ENCODE measurements around the gene ACADS. TPM values are rescaled to one million over a fixed set of nuclear protein-coding genes. Genes with fewer than 3 reads are reported as not detected.

Gene ACADS
- total RNA-seq, 4 donors from 2014 or later = 30.5 to 55.1 (median 40.3) TPM

DNA sequence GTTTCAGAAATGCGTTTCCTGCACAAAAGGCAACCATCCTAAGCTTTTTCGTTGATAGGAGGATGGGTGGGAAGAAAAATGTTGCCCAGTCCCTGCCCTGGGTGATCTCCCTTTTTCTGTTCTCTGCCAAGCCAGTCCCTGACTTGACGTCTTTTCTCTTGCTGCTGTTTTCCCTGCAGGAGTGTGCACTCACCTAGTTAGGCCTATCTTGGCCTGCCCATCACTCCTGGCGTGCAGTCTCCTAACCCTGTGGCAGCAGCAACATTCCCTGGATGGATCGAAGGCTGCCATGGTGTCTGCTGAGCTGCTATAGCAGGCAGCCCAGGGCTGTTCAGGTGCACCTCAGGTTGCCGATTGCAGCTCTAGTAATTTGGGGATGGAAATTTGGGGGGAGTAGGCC is 14.2 kb upstream of the ACADS start:
- peaks cover 0 to 42% (median 11%) of the 10 kb centered on the region in 3 donors for H3K4me1 ChIP-seq
- no peaks in the 10 kb centered on the region for H3K27me3 ChIP-seq
- peaks cover 0 to 32% of the 10 kb centered on the region in 2 donors for H3K36me3 ChIP-seq
- TF ChIP-seq EP300 (IDR thresholded peaks at IDR 0.05) (no peak), POLR2AphosphoS5 (IDR thresholded peaks at IDR 0.05) (no peak), POLR2A (IDR thresholded peaks at IDR 0.05) (no peak)
- TF ChIP-seq, protein P1, sequence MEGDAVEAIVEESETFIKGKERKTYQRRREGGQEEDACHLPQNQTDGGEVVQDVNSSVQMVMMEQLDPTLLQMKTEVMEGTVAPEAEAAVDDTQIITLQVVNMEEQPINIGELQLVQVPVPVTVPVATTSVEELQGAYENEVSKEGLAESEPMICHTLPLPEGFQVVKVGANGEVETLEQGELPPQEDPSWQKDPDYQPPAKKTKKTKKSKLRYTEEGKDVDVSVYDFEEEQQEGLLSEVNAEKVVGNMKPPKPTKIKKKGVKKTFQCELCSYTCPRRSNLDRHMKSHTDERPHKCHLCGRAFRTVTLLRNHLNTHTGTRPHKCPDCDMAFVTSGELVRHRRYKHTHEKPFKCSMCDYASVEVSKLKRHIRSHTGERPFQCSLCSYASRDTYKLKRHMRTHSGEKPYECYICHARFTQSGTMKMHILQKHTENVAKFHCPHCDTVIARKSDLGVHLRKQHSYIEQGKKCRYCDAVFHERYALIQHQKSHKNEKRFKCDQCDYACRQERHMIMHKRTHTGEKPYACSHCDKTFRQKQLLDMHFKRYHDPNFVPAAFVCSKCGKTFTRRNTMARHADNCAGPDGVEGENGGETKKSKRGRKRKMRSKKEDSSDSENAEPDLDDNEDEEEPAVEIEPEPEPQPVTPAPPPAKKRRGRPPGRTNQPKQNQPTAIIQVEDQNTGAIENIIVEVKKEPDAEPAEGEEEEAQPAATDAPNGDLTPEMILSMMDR (IDR thresholded peaks at IDR 0.05) = no peak
- no peaks in the 10 kb centered on the region for H3K9me3 ChIP-seq
- no peak for ATAC-seq
- H3K4me3 ChIP-seq = peak overlapping the region; percentile 91 to 93
- 20 to 41% methylated on average over 3 to 5 of the region's 6 CpGs for WGBS, 2 donors (ENCODE audit: low coverage in 1 of 2)
- peak overlapping the region in 3 of 4 donors; percentile 89 to 95 (median 91) for H3K27ac ChIP-seq

DNA sequence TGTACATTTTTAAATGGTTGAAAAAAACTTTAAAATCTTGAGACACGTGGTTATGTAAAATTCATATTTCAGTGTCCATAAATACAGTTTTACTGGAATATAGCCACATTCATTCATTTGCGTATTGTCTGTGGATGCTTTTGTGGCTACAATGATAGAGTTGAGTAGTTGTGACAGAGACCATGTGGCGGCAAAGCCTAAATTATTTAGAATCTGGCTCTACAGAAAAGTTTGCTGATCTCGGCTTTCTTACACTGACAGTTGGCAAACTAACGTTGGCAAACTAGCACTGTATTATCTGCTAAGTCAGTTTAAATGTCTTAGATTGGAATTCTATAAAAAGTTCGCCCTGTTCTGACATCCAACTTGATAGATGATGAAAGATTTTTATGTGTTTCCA is 13.0 kb upstream of the ACADS start:
- peaks cover 0 to 44% of the 10 kb centered on the region in 2 donors for H3K36me3 ChIP-seq
- TF ChIP-seq, protein P1 (IDR thresholded peaks at IDR 0.05) = no peak
- no peak for TF ChIP-seq POLR2A (IDR thresholded peaks at IDR 0.05)
- H3K27me3 ChIP-seq = no peaks in the 10 kb centered on the region
- peaks cover 0 to 42% (median 11%) of the 10 kb centered on the region in 3 donors for H3K4me1 ChIP-seq
- no peaks in the 10 kb centered on the region for H3K9me3 ChIP-seq
- H3K27ac ChIP-seq = no peak overlapping the region
- WGBS, 2 donors (ENCODE audit: low coverage in 1 of 2) = 64 to 69% methylated on average over 6 of the region's 6 CpGs
- no peak overlapping the region for H3K4me3 ChIP-seq
- ATAC-seq = no peak

DNA sequence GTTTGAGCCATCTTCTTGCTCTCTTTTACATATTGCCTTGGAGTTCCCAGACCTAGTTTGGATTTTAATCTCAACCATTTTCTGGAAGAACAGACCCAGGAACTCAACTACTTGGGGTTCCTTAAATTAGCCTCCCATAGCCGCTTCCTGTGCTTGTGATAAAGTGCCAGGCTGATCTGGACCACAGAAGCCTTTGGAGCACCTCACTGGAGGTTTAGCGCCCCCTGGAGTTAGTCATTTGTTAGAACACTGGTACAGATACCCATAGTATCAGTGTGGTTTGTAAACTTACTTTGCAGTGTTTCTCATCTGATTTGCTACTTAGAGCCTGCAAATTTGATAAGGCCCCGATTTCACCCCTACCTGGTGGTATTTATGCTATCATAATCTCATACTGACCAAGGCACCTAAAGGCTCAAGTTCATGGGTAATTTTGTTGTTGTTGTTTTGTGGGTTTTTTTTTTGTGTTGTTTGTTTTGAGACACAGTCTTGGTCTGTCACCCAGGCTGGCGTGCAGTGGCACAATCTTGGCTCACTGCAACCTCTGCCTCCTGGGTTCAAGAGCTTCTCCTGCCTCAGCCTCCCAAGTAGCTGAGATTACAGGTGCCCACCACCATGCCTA is 11.7 kb upstream of the ACADS start:
- Histone ChIP-seq H3K4me3 (no peak overlapping the region), H3K36me3 (peaks cover 0 to 58% of the 10 kb centered on the region in 2 donors), H3K27ac (peak overlapping the region in 2 of 4 donors; percentile 21 to 24), H3K4me1 (peaks cover 0 to 42% (median 11%) of the 10 kb centered on the region in 3 donors), H3K9me3 (no peaks in the 10 kb centered on the region), H3K27me3 (no peaks in the 10 kb centered on the region)
- TF ChIP-seq POLR2A (IDR thresholded peaks at IDR 0.05) = no peak
- TF ChIP-seq, protein P1 (IDR thresholded peaks at IDR 0.05) = peak; percentile 77 to 84 (median 82)
- TF ChIP-seq POLR2AphosphoS5 (IDR thresholded peaks at IDR 0.05) = no peak
- 3 to 20% methylated on average over 3 to 4 of the region's 4 CpGs for WGBS, 2 donors (ENCODE audit: low coverage in 1 of 2)
- peak; percentile 59 for ATAC-seq

DNA sequence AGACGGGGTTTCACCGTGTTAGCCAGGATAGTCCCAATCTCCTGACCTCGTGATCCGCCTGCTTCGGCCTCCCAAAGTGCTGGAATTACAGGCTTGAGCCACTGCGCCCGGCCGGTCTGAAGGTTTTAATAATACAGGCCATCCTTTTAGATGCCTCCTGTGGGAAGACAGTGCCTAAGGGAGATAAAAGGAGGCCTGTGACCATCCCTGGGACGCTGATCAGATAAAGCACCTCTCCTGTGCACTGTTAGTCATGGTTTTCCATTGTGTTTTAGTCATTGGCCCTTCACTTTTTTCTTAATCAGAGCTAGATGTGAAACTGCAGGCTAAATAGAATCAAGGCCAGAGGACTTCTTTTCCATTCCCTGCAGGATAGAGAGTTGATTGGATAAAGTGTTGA is 7.6 kb upstream of the ACADS start:
- Histone ChIP-seq H3K36me3 (peaks cover 0 to 98% of the 10 kb centered on the region in 2 donors), H3K27me3 (no peaks in the 10 kb centered on the region), H3K4me3 (no peak overlapping the region), H3K9me3 (no peaks in the 10 kb centered on the region), H3K27ac (no peak overlapping the region), H3K4me1 (peaks cover 0 to 12% (median 0%) of the 10 kb centered on the region in 3 donors)
- no peak for ATAC-seq
- 97% methylated on average over 6 of the region's 9 CpGs; no CpG with 5 or more reads in 1 of the 2 donors for WGBS, 2 donors (ENCODE audit: low coverage in 1 of 2)
- TF ChIP-seq, protein P1 (IDR thresholded peaks at IDR 0.05) = no peak
- TF ChIP-seq POLR2A (IDR thresholded peaks at IDR 0.05) (no peak), EP300 (IDR thresholded peaks at IDR 0.05) (no peak), POLR2AphosphoS5 (IDR thresholded peaks at IDR 0.05) (no peak)

DNA sequence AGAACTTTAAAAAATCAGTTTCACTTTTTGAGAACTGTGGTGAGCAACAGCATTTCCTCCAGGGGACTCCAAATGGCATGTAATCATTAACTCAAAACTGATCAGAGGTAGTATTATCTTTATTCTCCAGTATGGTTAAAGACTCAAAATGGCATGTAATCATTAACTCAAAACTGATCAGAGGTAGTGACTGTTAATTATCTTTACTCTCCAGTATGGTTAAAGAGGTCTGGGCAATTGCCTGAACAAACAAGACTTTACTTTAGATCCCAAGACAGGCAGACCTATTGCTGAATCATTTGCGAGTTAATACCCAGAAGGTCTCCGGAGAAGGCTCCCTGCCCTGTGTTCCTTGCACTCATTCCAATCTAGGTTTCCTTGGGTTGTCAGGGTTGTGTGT is 6.6 kb upstream of the ACADS start:
- no peak overlapping the region for H3K27ac ChIP-seq
- 82 to 100% methylated on average over 2 of the region's 2 CpGs for WGBS, 2 donors (ENCODE audit: low coverage in 1 of 2)
- TF ChIP-seq POLR2A (IDR thresholded peaks at IDR 0.05) = no peak
- TF ChIP-seq, protein P1 (IDR thresholded peaks at IDR 0.05) = no peak
- TF ChIP-seq EP300 (IDR thresholded peaks at IDR 0.05) = no peak
- no peak for TF ChIP-seq POLR2AphosphoS5 (IDR thresholded peaks at IDR 0.05)
- no peak overlapping the region for H3K4me3 ChIP-seq
- ATAC-seq = no peak
- peaks cover 0 to 3% (median 0%) of the 10 kb centered on the region in 3 donors for H3K4me1 ChIP-seq
- H3K27me3 ChIP-seq = no peaks in the 10 kb centered on the region
- peaks cover 0 to 96% of the 10 kb centered on the region in 2 donors for H3K36me3 ChIP-seq
- no peaks in the 10 kb centered on the region for H3K9me3 ChIP-seq
